ENCODE measurements around the gene ST3GAL3. TPM values are rescaled to one million over a fixed set of nuclear protein-coding genes. Genes with fewer than 3 reads are reported as not detected.

ST3GAL3 gene
- polyA plus RNA-seq, 1 of the 3 experiments (the other 2 are of a cell fraction) = 20.6 TPM

DNA sequence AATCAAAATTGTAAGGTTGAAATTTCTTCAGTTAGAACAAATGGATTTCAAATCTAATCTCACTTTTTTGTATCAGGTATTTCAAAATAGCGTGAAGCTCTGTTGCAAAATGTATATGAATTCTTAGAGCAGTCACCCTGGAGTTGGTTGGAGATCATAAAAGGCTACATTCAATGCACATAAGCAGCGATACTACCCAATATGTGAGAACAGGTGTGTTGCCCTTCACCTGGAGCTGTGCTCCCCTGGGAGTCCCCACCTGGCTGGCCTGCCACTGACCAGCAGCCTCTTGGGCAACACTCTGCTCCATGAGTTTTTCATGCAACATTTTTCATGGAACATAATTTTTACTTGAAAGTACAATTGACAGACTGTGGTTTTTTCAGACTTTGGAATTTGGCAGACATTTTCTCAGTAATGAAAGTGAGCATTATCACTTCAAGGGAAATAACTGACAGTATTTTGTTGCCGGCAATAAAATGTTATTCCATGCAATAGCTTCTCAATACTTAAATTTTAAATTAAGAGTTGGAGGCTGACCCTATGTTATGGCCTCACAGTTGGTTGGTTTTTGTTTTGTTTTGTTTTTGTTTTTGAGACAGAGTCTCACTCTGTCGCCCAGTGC is 95.1 kb downstream of the ST3GAL3 start:
- H3K9me3 ChIP-seq = no peaks in the 10 kb centered on the region
- no peaks in the 10 kb centered on the region for H4K20me1 ChIP-seq (ENCODE audit: insufficient read depth)
- H3K4me1 ChIP-seq (ENCODE audit: control insufficient read depth in 1 of 2, insufficient read depth in 2 of 2, low read depth in 1 of 2, low read length in 1 of 2) = peaks cover 3 to 9% of the 10 kb centered on the region in 2 experiments; a peak in 2 of 4 replicates
- POLR2A ChIA-PET = no interaction called here
- H3K4me3 ChIP-seq (ENCODE audit: low read depth in 2 of 2, low read length in 1 of 2) = no peak overlapping the region
- no peak overlapping the region for H2AFZ ChIP-seq (ENCODE audit: low read depth)
- H3K4me2 ChIP-seq = no peak overlapping the region
- WGBS (ENCODE audit: low lambda C conversion rate) = 97% methylated on average over 4 of the region's 4 CpGs
- H3K27me3 ChIP-seq (ENCODE audit: insufficient read depth) = no peaks in the 10 kb centered on the region
- DNase-seq = no peak
- no peaks in the 10 kb centered on the region for H3F3A ChIP-seq (replicated peaks; ENCODE audit: insufficient read depth)
- H3K79me2 ChIP-seq (ENCODE audit: insufficient read depth) = no peaks in the 10 kb centered on the region
- TF ChIP-seq REST (IDR thresholded peaks at IDR 0.05; ENCODE audit: low read depth, low read length) (no peak), SMC3 (IDR thresholded peaks at IDR 0.05; ENCODE audit: low read depth, low read length) (no peak), ELF1 (IDR thresholded peaks at IDR 0.05) (no peak), FOSL2 (IDR thresholded peaks at IDR 0.05; ENCODE audit: borderline replicate concordance, low read depth) (no peak), RXRA (IDR thresholded peaks at IDR 0.05; ENCODE audit: borderline replicate concordance, low read depth) (no peak), ZBTB33 (IDR thresholded peaks at IDR 0.05; ENCODE audit: borderline replicate concordance, low read depth) (no peak), YY1 (IDR thresholded peaks at IDR 0.05; ENCODE audit: low read depth) (no peak), GATA2 (CRISPR knock-in tag; IDR thresholded peaks at IDR 0.05) (no peak), SIN3A (IDR thresholded peaks at IDR 0.05; ENCODE audit: borderline replicate concordance, low read depth, low read length) (no peak), POLR2AphosphoS5 (IDR thresholded peaks at IDR 0.05; ENCODE audit: low read depth, low read length) (no peak)
- TF ChIP-seq, protein P1, sequence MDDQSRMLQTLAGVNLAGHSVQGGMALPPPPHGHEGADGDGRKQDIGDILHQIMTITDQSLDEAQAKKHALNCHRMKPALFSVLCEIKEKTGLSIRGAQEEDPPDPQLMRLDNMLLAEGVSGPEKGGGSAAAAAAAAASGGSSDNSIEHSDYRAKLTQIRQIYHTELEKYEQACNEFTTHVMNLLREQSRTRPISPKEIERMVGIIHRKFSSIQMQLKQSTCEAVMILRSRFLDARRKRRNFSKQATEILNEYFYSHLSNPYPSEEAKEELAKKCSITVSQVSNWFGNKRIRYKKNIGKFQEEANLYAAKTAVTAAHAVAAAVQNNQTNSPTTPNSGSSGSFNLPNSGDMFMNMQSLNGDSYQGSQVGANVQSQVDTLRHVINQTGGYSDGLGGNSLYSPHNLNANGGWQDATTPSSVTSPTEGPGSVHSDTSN (IDR thresholded peaks at IDR 0.05) = no peak
- H3K36me3 ChIP-seq (replicated peaks in 1 of 2; ENCODE audit: control insufficient read depth in 1 of 2, insufficient read depth in 2 of 2, low read length in 1 of 2) = peaks cover 0 to 14% of the 10 kb centered on the region in 2 experiments
- H3K9me2 ChIP-seq = no peaks in the 10 kb centered on the region
- no peak overlapping the region for H3K27ac ChIP-seq (ENCODE audit: low read depth in 2 of 2, low read length in 1 of 2)
- CTCF ChIA-PET = no interaction called here
- no peak overlapping the region for H3K9ac ChIP-seq

Measured in SK-N-SH (cell line).